HEK293 (cell line): ENCODE results near the gene CNN1.

Experiments
- HOXC10 ChIP-seq: sonication (generic); formaldehyde crosslinking; IDR thresholded peaks from 2 replicates; pipeline ENCODE4 v1.8.1; 2023; ENCODE audit warnings: mild to moderate bottlenecking, missing genetic modification reagents
- OSR2 ChIP-seq: fragments of 450-650 bp; formaldehyde crosslinking; IDR thresholded peaks from 2 replicates; pipeline ENCODE4 v1.5.1; 2016; ENCODE audit warnings: missing biosample characterization, missing genetic modification characterization
- ZBTB21 ChIP-seq: fragments of 450-650 bp; formaldehyde crosslinking; IDR thresholded peaks from 2 replicates; pipeline ENCODE4 v1.5.1; 2017; ENCODE audit warnings: missing biosample characterization, missing genetic modification characterization
- ZBTB7A ChIP-seq: fragments of 450-650 bp; formaldehyde crosslinking; IDR thresholded peaks from 2 replicates; pipeline ENCODE4 v1.5.1; 2016; ENCODE audit warnings: low read depth, missing biosample characterization, missing genetic modification characterization
- ZBTB8A ChIP-seq: fragments of 450-650 bp; formaldehyde crosslinking; IDR thresholded peaks from 2 replicates; pipeline ENCODE4 v1.5.1; 2016; ENCODE audit warnings: missing biosample characterization, missing genetic modification characterization
- ZFP69B ChIP-seq: fragments of 450-650 bp; formaldehyde crosslinking; IDR thresholded peaks from 2 replicates; pipeline ENCODE4 v1.5.1; 2016; ENCODE audit warnings: missing biosample characterization, missing genetic modification characterization
- ZIC2 ChIP-seq: fragments of 450-650 bp; formaldehyde crosslinking; IDR thresholded peaks from 2 replicates; pipeline ENCODE4 v1.5.1; 2016; ENCODE audit warnings: missing biosample characterization, missing genetic modification characterization
- ZNF112 ChIP-seq: fragments of 450-650 bp; formaldehyde crosslinking; IDR thresholded peaks from 2 replicates; pipeline ENCODE4 v1.5.0; 2017; ENCODE audit warnings: missing biosample characterization, missing genetic modification characterization
- ZNF211 ChIP-seq: fragments of 450-650 bp; formaldehyde crosslinking; IDR thresholded peaks from 2 replicates; pipeline ENCODE4 v1.5.1; 2016; ENCODE audit warnings: low read depth, missing biosample characterization, missing genetic modification characterization
- ZNF223 ChIP-seq: fragments of 450-650 bp; formaldehyde crosslinking; IDR thresholded peaks from 2 replicates; pipeline ENCODE4 v1.5.1; 2016; ENCODE audit warnings: missing biosample characterization, missing genetic modification characterization
- ZNF248 ChIP-seq: fragments of 450-650 bp; formaldehyde crosslinking; IDR thresholded peaks from 2 replicates; pipeline ENCODE4 v1.5.1; 2017; ENCODE audit warnings: missing biosample characterization, missing genetic modification characterization
- ZNF266 ChIP-seq: fragments of 450-650 bp; formaldehyde crosslinking; IDR thresholded peaks from 2 replicates; pipeline ENCODE4 v1.5.1; 2016; ENCODE audit warnings: missing biosample characterization, missing genetic modification characterization, low read depth
- ZNF292 ChIP-seq: fragments of 450-650 bp; formaldehyde crosslinking; IDR thresholded peaks from 2 replicates; pipeline ENCODE4 v1.5.1; 2016; ENCODE audit warnings: low read depth, missing biosample characterization, missing genetic modification characterization, borderline replicate concordance
- ZNF350 ChIP-seq: fragments of 450-650 bp; formaldehyde crosslinking; IDR thresholded peaks from 2 replicates; pipeline ENCODE4 v1.5.0; 2017; ENCODE audit warnings: missing biosample characterization, mild to moderate bottlenecking, missing genetic modification characterization
- ZNF394 ChIP-seq: fragments of 450-650 bp; formaldehyde crosslinking; IDR thresholded peaks from 2 replicates; pipeline ENCODE4 v1.5.1; 2016; ENCODE audit warnings: missing biosample characterization, missing genetic modification characterization, mild to moderate bottlenecking, moderate library complexity, borderline replicate concordance
- ZNF404 ChIP-seq: fragments of 450-650 bp; formaldehyde crosslinking; IDR thresholded peaks from 2 replicates; pipeline ENCODE4 v1.5.1; 2017; ENCODE audit warnings: missing biosample characterization, missing genetic modification characterization
- ZNF561 ChIP-seq: fragments of 450-650 bp; IDR thresholded peaks from 2 replicates; pipeline ENCODE4 v1.5.1; 2018; ENCODE audit warnings: missing biosample characterization, missing genetic modification characterization, borderline replicate concordance
- ZNF626 ChIP-seq: fragments of 450-650 bp; sonication (Bioruptor Pico); formaldehyde crosslinking; IDR thresholded peaks from 2 replicates; pipeline ENCODE4 v1.5.1; 2018; ENCODE audit warnings: missing biosample characterization, missing genetic modification characterization, inconsistent platforms
- ZNF658 ChIP-seq: fragments of 450-650 bp; formaldehyde crosslinking; IDR thresholded peaks from 2 replicates; pipeline ENCODE4; 2016; ENCODE audit warnings: missing biosample characterization, missing genetic modification characterization
- ZNF701 ChIP-seq: fragments of 450-650 bp; formaldehyde crosslinking; IDR thresholded peaks from 2 replicates; pipeline ENCODE4 v1.5.1; 2016; ENCODE audit warnings: missing biosample characterization, missing genetic modification characterization
- ZNF776 ChIP-seq: fragments of 450-650 bp; formaldehyde crosslinking; IDR thresholded peaks from 2 replicates; pipeline ENCODE4 v1.5.0; 2017; ENCODE audit warnings: missing biosample characterization, missing genetic modification characterization, borderline replicate concordance
- ZSCAN16 ChIP-seq: fragments of 450-650 bp; formaldehyde crosslinking; IDR thresholded peaks from 2 replicates; pipeline ENCODE4 v1.5.1; 2016; ENCODE audit warnings: missing biosample characterization, missing genetic modification characterization
- TF ChIP-seq, protein P1 (sequence below): fragments of 450-650 bp; formaldehyde crosslinking; optimal IDR thresholded peaks from 2 replicates; pipeline ENCODE3; 2016; ENCODE audit warnings: missing biosample characterization, mild to moderate bottlenecking, missing genetic modification characterization
- TF ChIP-seq, protein P2 (sequence below): fragments of 450-650 bp; formaldehyde crosslinking; IDR thresholded peaks from 2 replicates; pipeline ENCODE4 v1.5.1; 2016; ENCODE audit warnings: missing biosample characterization, missing genetic modification characterization, borderline replicate concordance
- TF ChIP-seq, protein P3 (sequence below): fragments of 450-650 bp; formaldehyde crosslinking; IDR thresholded peaks from 2 replicates; pipeline ENCODE4 v1.5.1; 2017; ENCODE audit warnings: missing biosample characterization, missing genetic modification characterization
- TF ChIP-seq, protein P4 (sequence below): fragments of 450-650 bp; formaldehyde crosslinking; IDR thresholded peaks from 2 replicates; pipeline ENCODE4 v1.5.1; 2016; ENCODE audit warnings: missing biosample characterization, missing genetic modification characterization
- TF ChIP-seq, protein P5 (sequence below): fragments of 450-650 bp; formaldehyde crosslinking; IDR thresholded peaks from 2 replicates; pipeline ENCODE4 v1.5.1; 2016; ENCODE audit warnings: missing biosample characterization, missing genetic modification characterization
- TF ChIP-seq, protein P6 (sequence below): fragments of 450-650 bp; formaldehyde crosslinking; IDR thresholded peaks from 2 replicates; pipeline ENCODE4 v1.5.1; 2016; ENCODE audit warnings: missing biosample characterization, missing genetic modification characterization

The CNN1 gene

DNA sequence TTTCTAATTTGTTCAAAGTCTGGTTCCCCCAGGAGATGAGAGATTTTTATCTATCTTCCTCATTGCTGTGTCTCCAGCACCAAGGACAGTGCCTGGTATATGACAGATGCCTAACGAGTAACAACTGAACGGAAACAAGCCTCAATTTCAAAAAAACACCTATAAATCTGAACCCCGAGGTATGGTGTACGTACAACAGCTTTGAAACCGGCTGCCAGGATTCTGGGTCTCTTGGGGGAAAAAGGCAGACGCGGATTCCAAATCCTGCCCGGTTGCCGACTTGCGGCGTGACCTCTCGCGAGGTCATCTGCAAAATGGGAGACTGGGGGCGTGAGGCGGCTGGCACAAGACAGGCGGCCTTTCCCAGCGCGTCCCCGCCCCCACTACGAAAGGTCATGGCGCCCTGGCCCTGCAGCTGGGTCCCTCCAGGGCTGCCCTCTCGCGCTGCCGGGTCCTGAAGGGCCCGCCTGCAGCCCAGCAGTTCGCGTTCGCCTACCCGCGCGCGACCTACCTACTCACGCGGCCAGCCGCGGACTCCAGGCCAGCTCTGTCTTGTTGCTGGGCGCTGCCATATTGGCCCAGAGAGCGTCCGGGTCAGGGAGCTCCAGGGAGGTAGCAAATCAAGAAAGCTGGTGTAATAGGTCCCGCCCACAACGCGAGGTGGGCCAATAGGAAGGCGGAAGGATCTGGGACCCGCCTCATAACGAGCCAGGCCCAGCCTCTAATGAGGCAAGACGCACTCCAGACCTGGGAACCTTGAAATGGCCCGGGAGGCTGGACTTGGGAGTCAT lies 9.9 kb upstream of the CNN1 start, which contains the start of gene ECSIT (continued):
- TF ChIP-seq, protein P1, sequence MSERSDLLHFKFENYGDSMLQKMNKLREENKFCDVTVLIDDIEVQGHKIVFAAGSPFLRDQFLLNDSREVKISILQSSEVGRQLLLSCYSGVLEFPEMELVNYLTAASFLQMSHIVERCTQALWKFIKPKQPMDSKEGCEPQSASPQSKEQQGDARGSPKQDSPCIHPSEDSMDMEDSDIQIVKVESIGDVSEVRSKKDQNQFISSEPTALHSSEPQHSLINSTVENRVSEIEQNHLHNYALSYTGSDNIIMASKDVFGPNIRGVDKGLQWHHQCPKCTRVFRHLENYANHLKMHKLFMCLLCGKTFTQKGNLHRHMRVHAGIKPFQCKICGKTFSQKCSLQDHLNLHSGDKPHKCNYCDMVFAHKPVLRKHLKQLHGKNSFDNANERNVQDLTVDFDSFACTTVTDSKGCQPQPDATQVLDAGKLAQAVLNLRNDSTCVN (tag by site-specific recombination): peak; percentile 92
- no peak for TF ChIP-seq ZNF350 (tag by site-specific recombination)
- no peak for TF ChIP-seq ZNF112 (tag by site-specific recombination)
- TF ChIP-seq, protein P2, sequence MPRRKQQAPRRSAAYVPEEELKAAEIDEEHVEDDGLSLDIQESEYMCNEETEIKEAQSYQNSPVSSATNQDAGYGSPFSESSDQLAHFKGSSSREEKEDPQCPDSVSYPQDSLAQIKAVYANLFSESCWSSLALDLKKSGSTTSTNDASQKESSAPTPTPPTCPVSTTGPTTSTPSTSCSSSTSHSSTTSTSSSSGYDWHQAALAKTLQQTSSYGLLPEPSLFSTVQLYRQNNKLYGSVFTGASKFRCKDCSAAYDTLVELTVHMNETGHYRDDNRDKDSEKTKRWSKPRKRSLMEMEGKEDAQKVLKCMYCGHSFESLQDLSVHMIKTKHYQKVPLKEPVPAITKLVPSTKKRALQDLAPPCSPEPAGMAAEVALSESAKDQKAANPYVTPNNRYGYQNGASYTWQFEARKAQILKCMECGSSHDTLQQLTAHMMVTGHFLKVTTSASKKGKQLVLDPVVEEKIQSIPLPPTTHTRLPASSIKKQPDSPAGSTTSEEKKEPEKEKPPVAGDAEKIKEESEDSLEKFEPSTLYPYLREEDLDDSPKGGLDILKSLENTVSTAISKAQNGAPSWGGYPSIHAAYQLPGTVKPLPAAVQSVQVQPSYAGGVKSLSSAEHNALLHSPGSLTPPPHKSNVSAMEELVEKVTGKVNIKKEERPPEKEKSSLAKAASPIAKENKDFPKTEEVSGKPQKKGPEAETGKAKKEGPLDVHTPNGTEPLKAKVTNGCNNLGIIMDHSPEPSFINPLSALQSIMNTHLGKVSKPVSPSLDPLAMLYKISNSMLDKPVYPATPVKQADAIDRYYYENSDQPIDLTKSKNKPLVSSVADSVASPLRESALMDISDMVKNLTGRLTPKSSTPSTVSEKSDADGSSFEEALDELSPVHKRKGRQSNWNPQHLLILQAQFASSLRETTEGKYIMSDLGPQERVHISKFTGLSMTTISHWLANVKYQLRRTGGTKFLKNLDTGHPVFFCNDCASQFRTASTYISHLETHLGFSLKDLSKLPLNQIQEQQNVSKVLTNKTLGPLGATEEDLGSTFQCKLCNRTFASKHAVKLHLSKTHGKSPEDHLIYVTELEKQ: no peak
- TF ChIP-seq ZNF211 (tag by site-specific recombination): no peak
- TF ChIP-seq ZNF266 (tag by site-specific recombination): no peak
- no peak for TF ChIP-seq ZNF701 (tag by site-specific recombination)
- no peak for TF ChIP-seq ZNF292 (tag by site-specific recombination)
- no peak; the same call in 1 of the 2 replicates for TF ChIP-seq ZBTB8A (tag by site-specific recombination)
- no peak for TF ChIP-seq ZNF223 (tag by site-specific recombination)
- TF ChIP-seq ZNF626 (tag by site-specific recombination): no peak
- TF ChIP-seq, protein P3, sequence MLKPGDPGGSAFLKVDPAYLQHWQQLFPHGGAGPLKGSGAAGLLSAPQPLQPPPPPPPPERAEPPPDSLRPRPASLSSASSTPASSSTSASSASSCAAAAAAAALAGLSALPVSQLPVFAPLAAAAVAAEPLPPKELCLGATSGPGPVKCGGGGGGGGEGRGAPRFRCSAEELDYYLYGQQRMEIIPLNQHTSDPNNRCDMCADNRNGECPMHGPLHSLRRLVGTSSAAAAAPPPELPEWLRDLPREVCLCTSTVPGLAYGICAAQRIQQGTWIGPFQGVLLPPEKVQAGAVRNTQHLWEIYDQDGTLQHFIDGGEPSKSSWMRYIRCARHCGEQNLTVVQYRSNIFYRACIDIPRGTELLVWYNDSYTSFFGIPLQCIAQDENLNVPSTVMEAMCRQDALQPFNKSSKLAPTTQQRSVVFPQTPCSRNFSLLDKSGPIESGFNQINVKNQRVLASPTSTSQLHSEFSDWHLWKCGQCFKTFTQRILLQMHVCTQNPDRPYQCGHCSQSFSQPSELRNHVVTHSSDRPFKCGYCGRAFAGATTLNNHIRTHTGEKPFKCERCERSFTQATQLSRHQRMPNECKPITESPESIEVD: no peak
- TF ChIP-seq ZBTB7A (tag by site-specific recombination): no peak
- TF ChIP-seq ZSCAN16: no peak
- 0 out of 2 replicates have a peak, but pooled peaks have one; percentile 7 for TF ChIP-seq OSR2 (tag by site-specific recombination)
- TF ChIP-seq ZNF248: no peak
- no peak for TF ChIP-seq ZNF658 (tag by site-specific recombination)
- peak; percentile 32; the same call in 1 of the 2 replicates for TF ChIP-seq ZNF394 (tag by site-specific recombination)
- TF ChIP-seq, protein P4, sequence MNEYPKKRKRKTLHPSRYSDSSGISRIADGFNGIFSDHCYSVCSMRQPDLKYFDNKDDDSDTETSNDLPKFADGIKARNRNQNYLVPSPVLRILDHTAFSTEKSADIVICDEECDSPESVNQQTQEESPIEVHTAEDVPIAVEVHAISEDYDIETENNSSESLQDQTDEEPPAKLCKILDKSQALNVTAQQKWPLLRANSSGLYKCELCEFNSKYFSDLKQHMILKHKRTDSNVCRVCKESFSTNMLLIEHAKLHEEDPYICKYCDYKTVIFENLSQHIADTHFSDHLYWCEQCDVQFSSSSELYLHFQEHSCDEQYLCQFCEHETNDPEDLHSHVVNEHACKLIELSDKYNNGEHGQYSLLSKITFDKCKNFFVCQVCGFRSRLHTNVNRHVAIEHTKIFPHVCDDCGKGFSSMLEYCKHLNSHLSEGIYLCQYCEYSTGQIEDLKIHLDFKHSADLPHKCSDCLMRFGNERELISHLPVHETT (tag by site-specific recombination): peak; percentile 89
- TF ChIP-seq, protein P5, sequence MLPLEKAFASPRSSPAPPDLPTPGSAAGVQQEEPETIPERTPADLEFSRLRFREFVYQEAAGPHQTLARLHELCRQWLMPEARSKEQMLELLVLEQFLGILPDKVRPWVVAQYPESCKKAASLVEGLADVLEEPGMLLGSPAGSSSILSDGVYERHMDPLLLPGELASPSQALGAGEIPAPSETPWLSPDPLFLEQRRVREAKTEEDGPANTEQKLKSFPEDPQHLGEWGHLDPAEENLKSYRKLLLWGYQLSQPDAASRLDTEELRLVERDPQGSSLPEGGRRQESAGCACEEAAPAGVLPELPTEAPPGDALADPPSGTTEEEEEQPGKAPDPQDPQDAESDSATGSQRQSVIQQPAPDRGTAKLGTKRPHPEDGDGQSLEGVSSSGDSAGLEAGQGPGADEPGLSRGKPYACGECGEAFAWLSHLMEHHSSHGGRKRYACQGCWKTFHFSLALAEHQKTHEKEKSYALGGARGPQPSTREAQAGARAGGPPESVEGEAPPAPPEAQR (tag by site-specific recombination): no peak
- TF ChIP-seq ZBTB21 (tag by site-specific recombination): no peak
- no peak for TF ChIP-seq HOXC10
- TF ChIP-seq, protein P6, sequence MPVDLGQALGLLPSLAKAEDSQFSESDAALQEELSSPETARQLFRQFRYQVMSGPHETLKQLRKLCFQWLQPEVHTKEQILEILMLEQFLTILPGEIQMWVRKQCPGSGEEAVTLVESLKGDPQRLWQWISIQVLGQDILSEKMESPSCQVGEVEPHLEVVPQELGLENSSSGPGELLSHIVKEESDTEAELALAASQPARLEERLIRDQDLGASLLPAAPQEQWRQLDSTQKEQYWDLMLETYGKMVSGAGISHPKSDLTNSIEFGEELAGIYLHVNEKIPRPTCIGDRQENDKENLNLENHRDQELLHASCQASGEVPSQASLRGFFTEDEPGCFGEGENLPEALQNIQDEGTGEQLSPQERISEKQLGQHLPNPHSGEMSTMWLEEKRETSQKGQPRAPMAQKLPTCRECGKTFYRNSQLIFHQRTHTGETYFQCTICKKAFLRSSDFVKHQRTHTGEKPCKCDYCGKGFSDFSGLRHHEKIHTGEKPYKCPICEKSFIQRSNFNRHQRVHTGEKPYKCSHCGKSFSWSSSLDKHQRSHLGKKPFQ (tag by site-specific recombination): no peak
- TF ChIP-seq ZNF561 (tag by site-specific recombination): no peak
- no peak for TF ChIP-seq ZIC2 (tag by site-specific recombination)
- no peak for TF ChIP-seq ZNF404 (tag by site-specific recombination)
- peak; percentile 34; the same call in 1 of the 2 replicates for TF ChIP-seq ZFP69B (tag by site-specific recombination)
- no peak for TF ChIP-seq ZNF776 (tag by site-specific recombination)
